NB4 (cell line): Measurements from ENCODE around the gene DCTD.

Experiments
- DNase-seq: peaks from one replicate; pipeline ENCODE4 v3.0.0; 2010; ENCODE audit warnings: low read depth
- H3K4me3 ChIP-seq: one replicate; pipeline ENCODE4 v1.5.1; 2011; ENCODE audit warnings: mild to moderate bottlenecking, low read depth, low read length, moderate library complexity
- MYC ChIP-seq: IDR thresholded peaks from 2 replicates; pipeline ENCODE4 v1.6.1; 2011; ENCODE audit warnings: low read depth, low read length
- POLR2A ChIP-seq: IDR thresholded peaks from 2 replicates; pipeline ENCODE4 v1.6.1; 2011; ENCODE audit warnings: mild to moderate bottlenecking; ENCODE audit not compliant: insufficient read length; ENCODE audit errors: extremely low read depth
- TF ChIP-seq, protein P1 (sequence below): IDR thresholded peaks from 2 replicates; pipeline ENCODE4 v1.6.1; 2011; ENCODE audit warnings: low read depth, low read length
- TF ChIP-seq, protein P2 (sequence below): IDR thresholded peaks from one replicate; pipeline ENCODE4 v1.5.1; 2012; ENCODE audit warnings: low read depth, low read length

Gene DCTD

DNA sequence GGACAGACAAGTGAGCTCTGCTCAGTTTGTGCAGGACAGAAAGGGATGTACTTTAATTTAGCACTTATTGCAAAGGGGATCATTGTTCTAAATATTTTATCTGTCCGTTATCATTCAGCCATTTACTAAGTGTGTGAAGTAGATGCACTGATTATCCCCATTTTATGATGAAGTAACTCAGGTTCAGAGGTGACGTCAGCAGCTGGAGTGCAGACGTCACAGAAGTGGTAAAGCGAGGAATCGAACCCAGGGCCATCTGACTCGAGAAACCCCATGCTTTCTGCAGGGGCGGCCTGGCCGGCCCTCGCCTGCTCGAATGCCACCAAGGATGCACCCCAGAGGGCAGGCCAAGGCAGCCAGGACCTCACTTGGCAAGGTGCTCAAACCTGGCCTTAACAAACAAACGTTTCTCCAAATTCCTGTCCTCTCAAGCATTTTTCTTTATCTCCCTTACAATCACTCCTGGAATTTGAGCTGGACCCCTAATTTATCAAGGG, 75.0 kb downstream of the DCTD start:
- TF ChIP-seq, protein P1, sequence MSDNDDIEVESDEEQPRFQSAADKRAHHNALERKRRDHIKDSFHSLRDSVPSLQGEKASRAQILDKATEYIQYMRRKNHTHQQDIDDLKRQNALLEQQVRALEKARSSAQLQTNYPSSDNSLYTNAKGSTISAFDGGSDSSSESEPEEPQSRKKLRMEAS = no peak
- no peak for TF ChIP-seq MYC
- no peak for TF ChIP-seq POLR2A
- TF ChIP-seq, protein P2, sequence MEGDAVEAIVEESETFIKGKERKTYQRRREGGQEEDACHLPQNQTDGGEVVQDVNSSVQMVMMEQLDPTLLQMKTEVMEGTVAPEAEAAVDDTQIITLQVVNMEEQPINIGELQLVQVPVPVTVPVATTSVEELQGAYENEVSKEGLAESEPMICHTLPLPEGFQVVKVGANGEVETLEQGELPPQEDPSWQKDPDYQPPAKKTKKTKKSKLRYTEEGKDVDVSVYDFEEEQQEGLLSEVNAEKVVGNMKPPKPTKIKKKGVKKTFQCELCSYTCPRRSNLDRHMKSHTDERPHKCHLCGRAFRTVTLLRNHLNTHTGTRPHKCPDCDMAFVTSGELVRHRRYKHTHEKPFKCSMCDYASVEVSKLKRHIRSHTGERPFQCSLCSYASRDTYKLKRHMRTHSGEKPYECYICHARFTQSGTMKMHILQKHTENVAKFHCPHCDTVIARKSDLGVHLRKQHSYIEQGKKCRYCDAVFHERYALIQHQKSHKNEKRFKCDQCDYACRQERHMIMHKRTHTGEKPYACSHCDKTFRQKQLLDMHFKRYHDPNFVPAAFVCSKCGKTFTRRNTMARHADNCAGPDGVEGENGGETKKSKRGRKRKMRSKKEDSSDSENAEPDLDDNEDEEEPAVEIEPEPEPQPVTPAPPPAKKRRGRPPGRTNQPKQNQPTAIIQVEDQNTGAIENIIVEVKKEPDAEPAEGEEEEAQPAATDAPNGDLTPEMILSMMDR = no peak
- H3K4me3 ChIP-seq = no peak overlapping the region
- no peak for DNase-seq

- no peak overlapping the region for H3K4me3 ChIP-seq
- TF ChIP-seq MYC (no peak), POLR2A (no peak)
- TF ChIP-seq, protein P2 = no peak
- TF ChIP-seq, protein P1 = no peak
- no peak for DNase-seq
Observed at GRCh38 chr4:182840108-182840507, 77.1 kb downstream of the DCTD start.
